Activated CD4-positive, alpha-beta T cell treated with anti-CD3 and anti-CD28 coated beads for 24 hours (primary cell): ENCODE measurements around the gene CABP7.
"Not testable (repeated sequence)": the region's sequence is repeated elsewhere in the genome, so short reads cannot be mapped to it uniquely, and the experiment has no call there.

ENCODE experiments used
- DNase-seq, 2 donors: peaks; one replicate each; pipeline ENCODE4 v3.0.0-alpha.2; 2020; ENCODE audit warnings: low read depth in 2 of 2

The CABP7 gene

GRCh38 chr22:29748248-29748893 is 28.6 kb downstream of the CABP7 start:
- DNase-seq: no peak

- DNase-seq: no peak
Observed at GRCh38 chr22:29750029-29750428, 30.2 kb downstream of the CABP7 start.

GRCh38 chr22:29750559-29751538 is 31.0 kb downstream of the CABP7 start:
- no peak for DNase-seq

- DNase-seq: no peak
Observed at GRCh38 chr22:29751669-29752068, 31.9 kb downstream of the CABP7 start.

GRCh38 chr22:29753808-29754657 is 34.2 kb downstream of the CABP7 start:
- DNase-seq: no peak

- DNase-seq: not testable (repeated sequence)
Observed at GRCh38 chr22:29754658-29755395, 35.0 kb downstream of the CABP7 start.

GRCh38 chr22:29755889-29756288 is 36.1 kb downstream of the CABP7 start:
- no peak for DNase-seq

GRCh38 chr22:29756341-29756740 is 36.5 kb downstream of the CABP7 start:
- DNase-seq: no peak

GRCh38 chr22:29757096-29757495 is 37.3 kb downstream of the CABP7 start:
- no peak for DNase-seq

GRCh38 chr22:29758068-29758622 is 38.3 kb downstream of the CABP7 start:
- no peak for DNase-seq

- no peak for DNase-seq
Observed at GRCh38 chr22:29758959-29759358, 39.2 kb downstream of the CABP7 start.

- DNase-seq: no peak
Observed at GRCh38 chr22:29762263-29762662, 42.5 kb downstream of the CABP7 start.

- no peak for DNase-seq
Observed at GRCh38 chr22:29765905-29766631, 46.3 kb downstream of the CABP7 start.

- DNase-seq: peak; percentile 85 to 90
Observed at GRCh38 chr22:29766632-29767170, 46.9 kb downstream of the CABP7 start, which contains the start of gene ZMAT5. Gene ZMAT5 (minus strand): TSS chr22:29767007. CDS start chr22:29748544, 18,463 bp downstream.

GRCh38 chr22:29767171-29768051 is 47.6 kb downstream of the CABP7 start, which contains the start of gene UQCR10:
Gene UQCR10 (plus strand): TSS chr22:29767369. CDS start chr22:29767399, 30 bp downstream.
- DNase-seq: peak; percentile 91 to 92

- no peak for DNase-seq
Observed at GRCh38 chr22:29768052-29768693, 48.4 kb downstream of the CABP7 start.

- DNase-seq: no peak
Observed at GRCh38 chr22:29769723-29770321, 50.0 kb downstream of the CABP7 start.

- no peak for DNase-seq
Observed at GRCh38 chr22:29772170-29772641, 52.4 kb downstream of the CABP7 start.
